Measurements from ENCODE around the gene GRIN2A.

DNA sequence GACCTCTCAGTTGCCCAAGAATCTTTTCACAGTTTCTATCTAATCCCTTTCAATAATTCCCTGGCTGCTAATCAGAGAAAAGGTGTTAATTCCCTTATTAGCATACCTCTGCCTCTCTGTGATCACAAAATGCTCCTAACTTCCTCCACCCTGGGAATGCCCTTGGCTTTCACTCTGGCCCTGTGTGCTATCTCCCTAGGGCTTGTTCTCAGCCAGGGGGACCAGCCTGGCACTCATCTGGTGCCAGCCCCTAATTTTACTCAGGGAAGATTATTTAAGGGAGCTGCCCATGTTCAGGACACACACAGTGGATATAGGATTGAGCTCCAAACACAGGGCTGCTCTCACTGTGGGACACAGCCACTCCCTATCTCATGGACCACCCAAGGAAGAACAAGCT, 225.2 kb downstream of the GRIN2A start:
- TF ChIP-seq, protein P1, sequence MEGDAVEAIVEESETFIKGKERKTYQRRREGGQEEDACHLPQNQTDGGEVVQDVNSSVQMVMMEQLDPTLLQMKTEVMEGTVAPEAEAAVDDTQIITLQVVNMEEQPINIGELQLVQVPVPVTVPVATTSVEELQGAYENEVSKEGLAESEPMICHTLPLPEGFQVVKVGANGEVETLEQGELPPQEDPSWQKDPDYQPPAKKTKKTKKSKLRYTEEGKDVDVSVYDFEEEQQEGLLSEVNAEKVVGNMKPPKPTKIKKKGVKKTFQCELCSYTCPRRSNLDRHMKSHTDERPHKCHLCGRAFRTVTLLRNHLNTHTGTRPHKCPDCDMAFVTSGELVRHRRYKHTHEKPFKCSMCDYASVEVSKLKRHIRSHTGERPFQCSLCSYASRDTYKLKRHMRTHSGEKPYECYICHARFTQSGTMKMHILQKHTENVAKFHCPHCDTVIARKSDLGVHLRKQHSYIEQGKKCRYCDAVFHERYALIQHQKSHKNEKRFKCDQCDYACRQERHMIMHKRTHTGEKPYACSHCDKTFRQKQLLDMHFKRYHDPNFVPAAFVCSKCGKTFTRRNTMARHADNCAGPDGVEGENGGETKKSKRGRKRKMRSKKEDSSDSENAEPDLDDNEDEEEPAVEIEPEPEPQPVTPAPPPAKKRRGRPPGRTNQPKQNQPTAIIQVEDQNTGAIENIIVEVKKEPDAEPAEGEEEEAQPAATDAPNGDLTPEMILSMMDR (IDR thresholded peaks at IDR 0.05): no peak
- no peak for TF ChIP-seq EP300 (IDR thresholded peaks at IDR 0.05)
- no peak for TF ChIP-seq POLR2AphosphoS5 (IDR thresholded peaks at IDR 0.05)

All from gastroesophageal sphincter (tissue), 3 donors.